Erythroblast (primary cell): ENCODE measurements around the gene AACS.

Experiments
- GATA1 ChIP-seq: IDR thresholded peaks from 2 replicates; pipeline ENCODE4 v1.6.1; 2011; ENCODE audit warnings: low read depth, mild to moderate bottlenecking, control low read depth, low read length, moderate library complexity
- POLR2A ChIP-seq: IDR thresholded peaks from 2 replicates; pipeline ENCODE4 v1.6.1; 2011; ENCODE audit warnings: mild to moderate bottlenecking, low read length

DNA sequence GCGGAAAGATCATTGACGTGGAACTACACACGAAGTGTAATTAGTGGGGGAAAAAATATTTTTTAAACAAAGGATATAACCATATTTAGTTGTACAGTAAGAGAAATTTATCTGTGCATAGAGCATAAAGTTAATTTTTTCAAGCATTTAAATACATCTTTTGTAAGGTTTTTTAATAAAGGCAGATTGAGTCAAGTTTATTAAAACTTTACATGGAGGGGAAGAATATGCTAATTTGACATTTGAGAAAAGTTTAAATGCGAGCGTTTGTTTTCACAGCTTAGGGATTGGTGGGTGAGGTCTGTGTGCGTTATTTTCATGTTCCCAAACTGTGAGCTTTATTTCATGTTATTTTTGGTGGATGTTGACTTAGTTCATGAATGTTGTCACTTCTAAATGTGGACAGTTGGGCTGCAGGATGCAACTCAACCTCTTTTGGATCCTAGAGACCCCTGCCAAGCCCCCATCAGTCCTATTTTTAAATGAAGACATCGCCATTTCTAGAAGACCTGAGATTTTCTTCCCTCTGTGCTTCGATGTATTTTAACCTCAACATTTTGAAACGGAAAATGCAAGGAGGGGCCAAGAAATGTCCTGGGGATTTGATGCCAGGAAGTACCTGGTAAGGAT is 39.5 kb upstream of the AACS start:
- TF ChIP-seq POLR2A (no peak), GATA1 (no peak)
